NCI-H2227 treated with DMSO at 0.1 percent for 48 hours (cell line): ENCODE results near the gene KDM6A.
"Not testable (repeated sequence)": the region's sequence is repeated elsewhere in the genome, so short reads cannot be mapped to it uniquely, and the experiment has no call there.

Experiments
- DNase-seq: peaks from one replicate; lab custom pipeline; 2025; lab: John Stamatoyannopoulos, UW

KDM6A gene

DNA sequence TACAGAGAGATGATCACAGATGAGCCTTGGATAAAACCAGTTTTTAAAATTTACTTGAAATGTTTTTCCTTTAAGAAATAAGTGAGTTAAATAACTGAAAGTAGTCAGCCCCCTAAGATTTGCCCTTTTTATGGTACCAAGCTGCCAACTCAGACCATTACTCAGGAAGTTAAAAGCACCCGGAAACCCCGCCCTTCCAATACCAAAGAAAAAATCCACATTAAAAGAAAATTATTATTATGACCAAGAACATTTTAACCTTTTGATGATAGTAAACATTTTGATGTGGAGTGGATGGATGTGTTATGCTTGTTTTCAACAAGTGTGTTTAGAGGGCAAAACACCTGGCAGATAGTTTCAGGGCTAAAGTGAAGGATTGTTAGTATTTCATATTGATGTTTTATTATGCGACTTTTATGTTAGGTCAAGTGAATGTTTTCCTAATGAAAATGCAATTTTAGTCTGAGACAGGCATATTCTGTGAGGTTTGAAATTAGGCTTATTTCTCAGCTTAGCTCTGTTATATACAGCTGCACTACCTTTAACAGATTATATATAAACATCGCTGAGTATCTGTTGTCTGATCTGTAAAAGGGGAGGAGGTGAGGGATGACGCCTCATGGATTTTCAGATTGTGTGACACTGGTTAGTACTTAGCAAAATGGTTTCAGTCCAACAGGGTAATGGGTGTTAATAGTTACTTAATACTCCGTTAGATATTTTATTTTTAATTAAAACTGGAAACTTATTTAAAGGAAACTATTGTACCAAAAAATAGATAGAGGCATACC lies 89.0 kb downstream of the KDM6A start:
- DNase-seq = no peak

DNA sequence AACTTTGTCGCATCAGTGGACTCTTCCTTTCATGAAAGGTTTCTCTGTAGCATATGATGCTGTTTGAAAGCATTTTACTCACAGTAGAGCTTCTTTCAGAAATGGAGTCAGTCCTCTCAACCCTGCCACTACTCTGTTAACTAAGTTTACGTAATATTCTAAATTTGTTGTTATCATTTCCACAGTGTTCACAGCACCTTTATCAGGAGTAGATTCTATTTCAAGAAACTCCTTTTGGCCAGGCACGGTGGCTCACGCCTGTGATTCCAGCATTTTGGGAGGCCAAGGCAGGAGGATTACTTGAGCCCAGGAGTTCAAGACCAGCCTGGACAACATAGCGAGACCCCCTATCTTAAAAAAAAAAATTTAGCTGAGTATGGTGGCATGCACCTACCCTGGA lies 90.0 kb downstream of the KDM6A start:
- DNase-seq = no peak

DNA sequence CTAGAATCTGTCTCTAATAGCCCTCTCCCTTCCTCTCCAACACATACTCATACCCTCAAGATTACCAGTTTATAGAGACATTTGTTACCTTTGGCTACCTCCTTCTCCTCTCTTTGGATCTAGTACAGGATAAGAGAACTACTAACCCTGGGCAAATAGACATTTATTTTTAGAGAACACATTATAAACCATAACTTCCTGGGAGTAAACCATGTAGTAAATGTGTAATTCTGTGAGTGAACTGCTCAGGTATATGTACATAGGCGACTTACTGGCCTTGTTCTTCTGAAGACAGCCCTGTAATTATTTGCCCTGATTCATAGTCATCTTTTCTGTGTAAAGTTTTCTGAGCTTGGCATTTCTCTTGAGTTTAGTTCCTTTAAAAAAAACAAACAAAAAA lies 94.2 kb downstream of the KDM6A start:
- DNase-seq = no peak

DNA sequence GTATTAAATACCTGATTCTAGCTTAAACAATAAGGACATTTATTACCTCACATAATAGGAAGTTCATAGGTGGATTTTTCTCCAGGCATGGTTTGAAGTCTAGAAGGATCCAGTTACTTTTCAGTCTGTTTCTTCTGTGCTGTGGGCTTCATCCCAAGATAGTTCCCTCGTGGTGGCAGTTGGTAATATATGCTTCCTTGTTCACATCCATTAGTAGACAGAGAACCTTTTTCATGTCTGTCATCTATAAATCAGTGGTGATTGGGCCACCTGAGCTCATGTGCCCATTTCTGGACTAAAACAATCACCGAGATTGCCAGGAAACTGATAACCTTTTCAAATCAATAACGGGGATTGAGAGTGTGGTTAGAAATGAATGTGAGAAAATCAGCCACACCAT lies 97.7 kb downstream of the KDM6A start:
- DNase-seq = no peak

DNA sequence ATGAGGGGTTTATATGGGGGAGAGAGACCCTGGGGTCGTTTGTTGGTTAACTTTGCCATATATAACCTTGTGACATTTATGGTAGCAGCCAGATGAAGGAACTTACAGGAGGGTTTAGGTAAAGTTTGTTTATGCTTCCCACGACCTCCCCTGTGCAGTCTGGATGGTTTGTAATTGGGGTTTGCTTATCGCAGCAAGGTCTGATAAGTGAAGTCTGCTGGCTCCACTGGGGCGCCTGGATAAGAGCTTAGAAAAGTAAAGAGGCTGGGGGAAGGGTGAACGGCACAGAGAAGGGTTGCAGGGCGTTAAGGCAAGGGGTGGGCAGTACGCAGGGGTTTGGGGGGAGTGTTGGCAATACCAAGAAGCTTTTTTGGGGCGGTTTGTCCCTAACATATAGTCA lies 98.7 kb downstream of the KDM6A start:
- no peak for DNase-seq

DNA sequence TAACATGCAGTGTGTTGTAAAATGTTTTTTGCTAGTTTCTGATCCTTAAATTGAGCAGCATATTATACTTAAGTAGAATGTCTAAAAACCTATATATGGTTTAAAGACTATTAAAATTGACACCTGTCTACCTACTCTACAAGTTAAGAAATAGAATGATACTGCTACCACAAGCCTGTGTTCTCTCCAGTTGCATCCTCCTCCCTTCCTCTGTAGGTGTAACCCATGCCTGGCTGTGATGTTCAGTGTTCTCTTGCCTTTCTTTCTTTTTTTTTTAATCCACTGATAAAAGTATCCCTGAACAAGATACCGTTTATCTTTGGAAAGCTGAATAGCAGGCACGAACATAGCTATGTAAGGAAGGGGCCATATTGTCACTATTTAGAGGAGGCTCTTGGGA lies 99.1 kb downstream of the KDM6A start:
- no peak for DNase-seq

DNA sequence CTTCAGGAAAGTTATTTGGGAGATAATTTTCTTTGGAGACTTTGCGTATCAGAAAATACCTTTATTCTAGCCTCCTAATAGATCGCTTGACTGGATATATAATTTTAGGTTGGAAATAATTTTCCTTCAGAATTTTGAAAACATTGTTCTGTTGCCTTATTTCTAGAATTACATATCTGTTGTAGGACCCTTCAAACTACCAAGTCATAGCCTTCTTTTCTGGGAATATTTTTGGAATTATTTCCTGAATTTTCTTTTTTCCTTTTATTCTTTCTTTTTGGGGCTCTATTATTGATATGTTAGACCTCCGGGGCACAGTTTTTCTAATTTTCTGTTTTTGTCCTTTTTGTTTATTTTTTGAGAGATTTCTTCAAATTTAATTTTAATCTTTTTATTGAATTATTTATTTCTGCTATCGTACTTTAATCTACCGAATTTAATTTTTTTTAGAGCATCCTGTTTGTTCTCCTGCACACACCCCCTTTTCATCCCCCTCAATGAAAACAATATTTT lies 100.5 kb downstream of the KDM6A start:
- no peak for DNase-seq

DNA sequence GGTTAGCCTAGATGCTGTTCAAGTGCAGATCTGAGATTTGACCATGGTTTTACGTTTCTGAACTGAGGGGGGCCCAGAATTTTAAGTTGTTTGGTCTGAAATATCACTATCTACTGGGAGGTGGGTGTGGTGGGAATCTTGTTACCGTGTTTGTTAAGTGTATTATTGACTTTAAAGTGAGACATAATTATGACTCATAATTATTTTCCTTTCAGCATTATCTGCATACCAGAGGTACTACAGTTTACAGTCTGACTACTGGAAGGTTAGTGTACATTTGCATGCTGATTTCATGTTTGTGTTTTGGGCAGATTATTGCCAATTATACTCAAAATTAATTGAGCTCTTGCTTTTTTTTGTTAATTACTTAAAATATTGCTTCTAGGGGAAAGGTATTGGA lies 101.5 kb downstream of the KDM6A start:
- no peak for DNase-seq

DNA sequence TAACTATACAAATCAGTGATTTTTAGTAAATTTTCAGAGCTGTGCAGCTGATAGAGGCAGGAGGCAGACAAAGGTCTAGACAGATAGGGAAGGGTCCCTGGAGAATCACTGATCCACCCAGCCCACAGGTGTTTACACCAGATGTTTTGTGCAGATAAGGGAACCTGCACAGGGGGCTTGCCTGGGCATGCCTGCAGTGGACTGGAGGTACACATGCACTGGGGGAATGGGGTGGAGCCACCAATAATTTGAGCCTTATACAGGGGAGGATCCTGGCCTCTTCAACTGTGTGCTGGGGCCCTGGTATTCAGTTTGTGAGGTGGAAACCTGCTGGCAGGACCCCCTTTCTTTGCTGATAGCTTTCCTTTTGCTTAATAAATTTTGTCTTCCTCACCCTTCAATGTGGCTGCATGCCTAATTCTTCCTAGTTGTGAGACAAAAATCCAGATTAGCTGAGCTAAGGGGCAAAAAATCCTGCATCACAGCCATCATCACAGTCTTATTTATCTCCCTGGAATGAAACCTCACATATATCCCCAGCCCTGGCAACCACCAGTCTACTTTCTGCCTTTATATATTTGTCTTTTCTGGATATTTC lies 102.8 kb downstream of the KDM6A start:
- DNase-seq = no peak

DNA sequence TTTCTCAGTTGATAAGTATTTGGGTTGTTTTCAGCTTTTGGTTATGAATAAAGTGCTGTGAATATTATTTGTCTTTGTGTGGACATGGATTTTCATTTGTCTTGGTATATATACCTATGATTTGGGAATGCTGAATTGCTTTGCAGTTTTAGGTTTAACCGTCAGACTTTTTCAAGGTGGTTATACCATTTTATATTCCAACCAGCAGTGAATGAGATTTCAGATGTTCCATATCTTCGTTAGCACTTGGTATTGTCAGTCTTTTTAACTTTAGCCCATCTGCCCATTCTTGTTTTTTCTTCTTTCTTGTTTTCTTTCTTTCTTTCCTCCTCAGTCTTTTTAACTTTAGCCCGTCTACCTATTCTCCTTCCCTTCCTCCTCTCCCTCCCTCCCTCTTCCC lies 106.0 kb downstream of the KDM6A start:
- DNase-seq = no peak

DNA sequence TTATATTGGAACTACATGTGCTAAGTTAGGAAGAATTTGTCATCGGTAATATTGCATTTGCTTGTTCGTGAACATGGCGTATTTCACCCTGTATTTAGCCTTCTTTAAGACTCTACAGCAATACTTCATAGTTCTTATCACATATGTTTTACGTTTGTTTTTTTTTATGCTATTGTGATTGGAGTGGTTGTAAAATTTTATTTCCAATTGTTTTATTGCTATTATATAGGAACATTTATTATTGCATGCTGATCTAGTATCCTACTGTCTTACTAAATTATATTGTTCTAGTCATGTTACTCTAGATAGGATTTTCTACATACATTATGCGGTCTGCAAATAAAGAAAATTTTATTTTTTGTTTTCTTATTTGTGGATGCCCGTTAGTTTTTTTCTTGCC lies 107.4 kb downstream of the KDM6A start:
- DNase-seq = no peak

DNA sequence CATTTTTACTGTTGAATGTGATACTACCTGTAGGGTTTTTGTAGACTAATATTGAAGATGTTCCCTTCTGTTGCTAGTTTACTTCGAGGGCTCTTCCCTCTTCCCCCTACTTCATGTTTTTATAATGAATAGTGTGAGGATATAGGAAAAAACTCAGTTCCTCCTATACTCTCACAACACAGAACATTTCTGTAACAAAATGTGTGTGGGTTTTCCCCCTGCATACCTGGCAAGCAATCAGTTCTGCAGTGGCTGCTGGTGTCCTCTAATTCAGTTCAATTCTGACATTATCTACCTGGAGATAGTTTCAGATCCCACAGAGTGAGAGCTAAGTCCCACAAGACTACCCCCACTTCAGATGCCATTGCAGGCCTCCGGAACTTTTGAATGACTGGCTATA lies 107.9 kb downstream of the KDM6A start:
- no peak for DNase-seq

DNA sequence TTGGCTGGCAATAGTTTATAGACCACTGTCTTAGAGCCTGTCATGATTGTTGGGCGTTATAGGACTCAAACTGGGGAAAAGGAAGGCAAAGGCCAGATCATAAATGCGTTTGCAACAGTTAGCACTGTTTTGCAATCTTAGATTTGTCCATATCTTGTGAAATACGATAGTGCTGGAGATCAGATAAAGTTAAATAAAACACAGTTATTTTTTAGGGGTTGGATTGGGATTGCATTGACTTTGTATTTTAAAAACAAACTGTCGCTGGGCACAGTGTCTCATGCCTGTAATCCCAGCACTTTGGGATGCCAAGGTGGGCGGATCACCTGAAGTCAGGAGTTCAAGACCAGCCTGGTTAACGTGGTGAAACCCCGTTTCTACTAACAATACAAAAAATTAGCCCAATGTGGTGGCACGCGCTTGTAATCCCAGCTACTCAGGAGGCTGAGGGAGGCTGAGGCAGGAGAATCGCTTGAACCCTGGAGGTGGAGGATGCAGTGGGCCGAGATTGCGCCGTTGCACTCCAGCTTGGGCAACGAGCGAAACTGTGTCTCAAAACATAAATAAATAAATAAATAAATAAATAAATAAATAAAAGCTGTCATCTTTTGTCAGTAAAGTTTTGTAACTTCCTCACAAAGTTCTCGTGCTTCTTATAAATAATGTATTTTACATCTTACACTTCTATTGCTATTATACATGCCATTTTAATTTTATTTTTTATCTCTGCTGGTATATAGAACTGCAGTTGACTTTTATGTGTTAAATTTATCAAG lies 117.2 kb downstream of the KDM6A start:
- no peak for DNase-seq

DNA sequence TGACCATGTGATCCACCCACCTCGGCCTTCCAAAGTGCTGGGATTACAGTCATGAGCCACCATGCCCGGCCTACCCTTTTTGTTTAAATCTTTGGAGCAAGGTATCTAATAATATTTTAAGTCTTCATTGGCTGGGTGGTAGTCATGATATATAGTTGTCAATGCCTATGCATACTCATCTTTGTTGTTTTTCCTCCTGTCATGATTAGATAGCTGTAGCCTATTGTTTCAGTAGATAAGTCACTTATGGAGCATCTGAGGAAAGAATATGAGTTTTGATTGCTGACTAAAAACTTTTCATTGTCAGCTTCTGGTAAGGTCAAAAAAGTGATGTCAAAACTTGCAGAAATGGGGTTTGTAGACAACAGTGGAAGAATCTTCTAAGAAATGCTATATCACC lies 119.8 kb downstream of the KDM6A start:
- no peak for DNase-seq

DNA sequence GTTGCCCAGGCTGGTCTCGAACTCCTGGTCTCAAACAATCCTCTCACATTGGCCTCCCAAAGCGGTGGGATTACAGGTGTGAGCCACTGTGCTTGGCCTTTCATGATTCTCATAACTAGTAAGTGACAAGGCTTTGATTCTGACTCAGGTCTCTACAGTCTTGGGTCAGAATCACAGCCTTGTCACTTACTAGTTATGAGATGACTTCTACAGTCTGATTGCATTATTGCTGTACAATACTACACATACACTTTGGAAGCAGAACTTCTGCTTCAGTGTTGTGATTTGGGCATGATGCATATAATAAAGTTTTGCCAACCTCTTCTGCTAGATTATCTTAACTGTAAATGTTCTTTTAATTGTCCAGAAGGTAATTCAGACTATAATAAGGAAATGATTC lies 123.3 kb downstream of the KDM6A start:
- no peak for DNase-seq

DNA sequence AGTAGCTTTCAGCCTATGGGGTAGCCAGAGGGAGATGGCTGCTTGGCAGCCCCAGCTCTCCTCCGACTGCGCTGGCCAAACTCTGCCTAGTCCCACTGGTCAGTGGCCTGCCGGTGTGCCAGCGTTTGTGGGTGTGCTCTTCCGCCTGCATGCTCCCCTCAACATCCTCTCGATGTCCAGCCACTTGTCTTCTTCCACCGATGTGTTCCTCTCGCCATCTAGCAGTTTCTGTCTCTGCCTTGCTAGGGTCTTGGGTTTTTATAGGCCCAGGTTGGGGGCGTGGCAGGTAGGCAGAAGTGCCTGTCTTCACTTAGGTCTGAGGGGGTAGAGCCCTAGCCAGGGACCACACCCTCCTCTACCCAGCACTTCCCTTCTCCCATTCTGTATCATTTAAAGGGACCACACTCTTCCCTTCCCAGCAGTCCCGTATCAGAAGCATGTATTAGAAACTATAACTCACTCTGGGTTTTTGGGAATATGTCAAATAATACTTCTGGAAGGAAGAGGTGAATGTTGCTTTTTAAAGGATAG lies 124.4 kb downstream of the KDM6A start:
- DNase-seq = no peak

DNA sequence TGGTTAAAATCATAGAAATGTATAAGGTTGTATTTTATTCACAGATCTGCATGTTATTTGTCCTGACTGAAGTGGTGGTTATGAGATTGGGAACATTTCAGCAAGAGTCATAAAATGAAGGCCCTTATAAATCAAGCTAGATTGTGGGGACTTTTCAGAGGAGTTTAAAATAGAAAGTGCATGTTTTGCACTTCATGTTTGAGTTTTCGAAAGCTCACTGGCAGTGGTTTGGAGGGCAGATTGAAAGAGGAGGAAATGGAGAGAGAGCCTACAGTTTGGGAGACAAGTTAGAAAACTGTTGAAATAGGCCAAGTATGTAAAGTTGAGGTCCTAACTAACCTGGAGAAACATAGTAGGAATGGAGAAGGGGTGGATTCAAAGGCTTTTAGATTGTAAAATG lies 124.9 kb downstream of the KDM6A start:
- no peak for DNase-seq

DNA sequence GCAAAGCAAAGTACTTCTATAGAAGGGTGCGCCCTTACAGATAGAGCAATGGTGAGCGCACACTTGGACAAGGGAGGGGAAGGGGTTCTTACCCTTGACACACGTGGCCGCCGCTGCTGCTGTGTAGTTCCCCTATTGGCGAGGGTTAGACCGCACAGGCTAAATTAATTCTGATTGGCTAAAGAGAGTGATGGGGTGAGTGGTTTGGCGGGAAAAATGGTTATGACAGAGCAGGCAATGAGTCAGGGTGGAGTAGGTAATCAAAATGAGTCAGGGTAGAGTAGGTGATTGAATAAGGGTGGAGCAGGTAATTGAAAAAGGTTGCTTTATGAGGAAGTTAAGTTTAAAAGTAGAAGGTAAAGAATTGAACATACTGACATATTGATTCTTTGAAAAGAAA lies 126.2 kb downstream of the KDM6A start:
- not testable (repeated sequence) for DNase-seq

DNA sequence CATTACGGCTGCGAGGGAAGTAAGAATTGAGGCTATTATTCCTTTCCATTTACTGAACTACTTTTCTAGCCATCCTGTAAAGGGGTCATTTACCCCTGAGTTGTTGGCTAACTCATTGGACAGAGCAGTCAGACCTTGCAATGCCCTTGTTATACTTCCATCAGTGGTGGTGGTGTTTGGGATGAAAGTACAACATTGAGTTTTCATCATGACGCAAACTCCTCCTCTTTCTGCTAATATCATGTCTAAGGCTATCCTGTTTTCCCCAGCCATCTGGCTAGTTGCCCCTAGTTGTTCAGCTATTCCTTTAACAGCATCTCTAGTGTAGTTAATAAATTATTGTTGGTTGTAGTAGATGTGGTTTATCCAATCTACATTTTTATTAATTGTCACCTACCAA lies 126.9 kb downstream of the KDM6A start:
- not testable (repeated sequence) for DNase-seq

DNA sequence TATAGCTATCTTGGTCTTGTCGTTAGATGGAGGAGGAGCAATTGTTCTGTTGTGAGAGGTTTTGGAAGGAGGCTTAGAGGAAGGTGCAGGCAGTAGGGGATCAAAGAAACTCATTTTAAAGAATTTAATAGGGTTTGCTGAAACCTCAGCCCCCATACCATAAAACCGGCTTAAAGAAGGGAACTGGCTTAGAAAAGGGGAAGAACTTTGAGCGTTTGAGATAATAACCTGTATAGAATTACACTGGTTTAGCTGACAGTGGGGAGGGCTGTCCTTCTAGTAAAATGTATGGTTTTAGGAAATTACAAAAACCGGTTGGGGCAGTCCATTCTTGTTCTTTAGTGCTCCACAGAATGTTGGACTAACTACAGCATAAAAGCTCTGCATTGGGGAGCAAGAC lies 128.1 kb downstream of the KDM6A start:
- DNase-seq = no peak

DNA sequence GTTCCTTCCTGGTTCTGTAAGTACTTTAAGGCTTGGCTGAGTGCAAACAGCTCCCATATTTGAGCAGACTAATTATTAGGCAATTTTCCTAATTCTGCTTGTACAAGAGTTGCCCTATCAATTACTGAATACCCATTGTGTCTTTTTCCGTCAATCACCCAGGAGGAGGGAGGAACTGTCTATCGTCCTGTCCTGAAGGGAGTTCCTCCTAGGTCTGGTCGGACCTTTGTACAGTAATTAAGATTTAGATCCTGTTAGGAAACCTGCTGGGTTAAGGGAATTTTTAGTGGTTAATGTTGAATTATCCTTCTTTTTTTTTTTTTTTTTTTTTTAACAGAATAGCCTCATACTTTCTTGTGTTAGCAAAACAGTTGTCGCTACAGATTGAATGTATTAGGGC lies 130.1 kb downstream of the KDM6A start:
- no peak for DNase-seq

DNA sequence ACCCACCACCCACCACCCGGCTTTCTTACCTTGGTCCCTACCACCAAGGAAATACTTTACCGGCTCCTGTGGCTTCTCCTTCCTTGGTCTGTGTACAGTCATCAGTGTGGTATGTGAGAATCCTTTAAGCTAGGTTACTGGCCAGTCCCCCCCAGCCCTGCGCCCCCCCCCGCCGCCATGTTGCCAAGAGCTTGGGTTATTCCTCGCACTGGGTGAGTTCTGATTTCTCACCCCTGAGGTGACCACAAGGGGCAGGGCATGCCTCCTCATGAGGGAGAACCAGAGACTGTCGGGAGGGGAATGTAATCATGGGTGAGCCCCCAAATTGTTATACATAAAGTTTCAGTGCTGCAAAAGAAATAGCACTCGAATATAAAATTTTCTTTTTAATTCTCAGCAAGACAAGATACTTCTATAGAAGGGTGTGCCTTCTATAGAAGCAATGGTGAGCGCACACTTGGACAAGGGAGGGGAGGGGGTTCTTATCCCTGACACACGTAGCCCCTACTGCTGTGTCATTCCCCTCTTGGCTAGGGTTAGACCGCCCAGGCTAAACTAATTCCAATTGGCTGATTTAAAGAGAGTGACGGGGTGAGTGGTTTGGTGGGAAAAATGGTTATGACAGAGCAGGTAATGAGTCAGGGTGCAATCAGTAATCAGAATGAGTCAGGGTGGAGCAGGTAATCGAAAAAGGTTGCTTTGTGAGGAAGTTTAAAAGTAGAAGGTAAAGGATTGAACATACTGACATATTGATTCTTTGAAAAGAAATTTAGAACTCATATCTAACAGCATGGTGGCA lies 133.2 kb downstream of the KDM6A start:
- no peak for DNase-seq
